Stimulated activated CD4-positive, alpha-beta T cell treated with anti-CD3 and anti-CD28 coated beads, Interleukin-12 subunit alpha, Interleukin-12 subunit beta, amount 100 ng/mL, for 48 hours (primary cell): ENCODE measurements around the gene KCNA10.

Experiments
- DNase-seq, 3 donors: peaks; one replicate each; pipeline ENCODE4 v3.0.0-alpha.2; 2020; ENCODE audit warnings: low read depth in 2 of 3, low spot score in 1 of 3

Gene KCNA10

DNA sequence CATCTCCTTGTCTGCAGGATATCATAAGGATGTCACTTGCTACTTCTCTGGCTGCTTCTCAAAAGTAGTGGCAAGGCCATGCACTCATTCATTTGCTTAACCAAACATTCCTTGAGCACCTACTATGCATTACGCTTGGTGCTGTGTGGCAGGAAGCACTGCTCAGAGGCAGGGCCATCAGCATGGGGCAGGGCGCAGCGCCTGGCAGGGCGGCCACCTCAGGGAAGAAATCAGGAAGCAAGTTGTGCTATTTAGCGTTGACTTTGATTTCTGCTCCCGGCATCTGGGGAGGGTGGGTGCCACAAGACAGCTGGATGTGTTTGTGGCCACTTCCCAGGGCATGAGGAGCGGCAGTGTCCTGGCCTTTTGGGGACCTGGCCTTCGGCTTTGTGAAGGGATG lies 40.1 kb downstream of the KCNA10 start:
- no peak for DNase-seq

GRCh38 chr1:110477967-110478640 lies 40.9 kb downstream of the KCNA10 start:
- no peak for DNase-seq

- no peak for DNase-seq
Measured at GRCh38 chr1:110477445-110477957, 41.5 kb downstream of the KCNA10 start.

- DNase-seq: no peak
Measured at GRCh38 chr1:110477041-110477440, 41.9 kb downstream of the KCNA10 start.

DNA sequence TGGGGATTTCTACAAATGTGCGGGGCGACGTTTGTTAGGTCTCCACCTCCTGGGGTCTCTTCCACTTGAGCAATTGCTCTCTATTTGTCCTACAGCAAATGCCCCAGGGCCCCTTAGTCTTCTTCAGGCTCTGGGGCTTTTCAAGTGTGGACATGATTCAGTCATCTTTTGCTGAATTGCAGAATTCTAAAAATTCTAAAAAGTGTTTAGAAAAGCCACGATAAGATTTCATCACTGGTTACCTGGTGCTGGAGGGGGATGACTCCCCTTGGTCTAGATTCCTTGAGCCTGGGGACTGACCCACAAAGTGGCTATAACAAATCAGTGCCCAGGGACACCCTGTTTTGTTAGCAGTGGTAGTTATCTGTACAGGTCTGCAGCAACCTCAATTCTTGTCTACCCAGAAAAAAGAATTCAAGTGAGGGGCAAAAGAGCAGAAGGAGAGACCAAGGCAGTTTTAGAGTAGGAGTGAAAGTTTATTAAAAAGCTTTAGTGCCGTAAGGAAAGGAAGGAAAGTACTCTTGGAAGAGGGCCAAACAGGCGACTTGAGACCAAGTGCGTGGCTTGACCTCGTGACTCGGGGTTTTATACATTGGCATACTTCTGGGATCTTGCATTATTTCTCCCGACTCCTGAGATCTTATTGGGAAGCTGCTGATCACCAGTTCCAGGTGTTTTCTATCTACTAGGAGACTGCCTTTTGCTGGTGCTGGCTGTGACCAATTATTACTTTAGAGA lies 42.8 kb downstream of the KCNA10 start:
- no peak for DNase-seq

DNA sequence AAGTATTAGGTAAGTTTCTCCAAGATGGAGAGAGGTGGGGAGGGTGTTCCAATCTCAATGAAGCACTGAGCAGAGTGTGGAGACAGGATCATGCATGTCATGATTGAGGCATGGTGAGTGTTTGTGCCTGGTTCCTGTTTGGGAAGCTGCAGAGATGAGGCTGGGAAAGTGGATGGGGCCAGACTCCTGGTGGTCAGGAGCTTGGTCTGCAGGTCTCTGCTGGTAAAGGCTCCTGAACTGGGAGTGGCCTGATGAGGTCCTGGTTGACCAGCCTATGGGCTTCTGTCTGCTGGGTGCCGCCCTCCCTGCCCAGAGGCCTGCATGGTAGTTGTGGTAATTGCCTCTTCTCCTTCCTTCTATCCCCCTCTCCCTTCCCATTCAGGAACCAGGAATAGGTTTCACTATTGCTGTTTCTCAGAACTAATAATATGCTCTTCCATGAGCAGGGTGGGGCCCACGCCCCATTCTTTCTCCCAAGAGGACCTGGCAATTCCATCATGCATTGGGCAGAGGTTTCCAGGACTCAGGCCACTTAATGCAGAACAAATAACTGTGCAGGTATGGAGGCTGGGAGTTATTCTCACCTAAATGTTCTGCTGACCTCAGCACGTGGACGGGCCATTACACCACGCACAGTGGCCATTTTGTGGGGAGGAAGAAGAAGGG lies 43.5 kb downstream of the KCNA10 start:
- DNase-seq: no peak

GRCh38 chr1:110474444-110474843 lies 44.5 kb downstream of the KCNA10 start:
- DNase-seq: no peak

DNA sequence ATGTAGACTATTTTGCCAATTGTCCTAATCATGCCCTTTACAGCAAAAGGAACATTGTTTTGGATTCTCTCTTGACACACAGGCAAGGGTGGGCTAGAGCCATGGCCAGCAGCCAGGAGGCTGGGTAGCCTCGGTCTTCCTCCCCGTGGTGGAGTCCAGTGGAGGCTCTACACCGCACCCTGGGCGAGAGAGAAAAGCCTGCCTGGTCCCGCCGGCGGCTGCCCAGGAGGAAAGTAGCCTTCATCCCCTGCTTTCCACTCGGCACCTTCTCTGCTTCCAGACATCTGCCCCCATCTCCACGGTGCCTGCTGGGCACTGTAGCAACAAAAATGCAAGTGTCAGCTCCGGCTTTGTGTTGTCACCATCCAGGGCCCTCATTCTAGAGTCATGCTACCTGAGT lies 46.4 kb downstream of the KCNA10 start:
- no peak for DNase-seq

GRCh38 chr1:110471131-110471530 lies 47.8 kb downstream of the KCNA10 start:
- no peak for DNase-seq
